WERI-Rb-1 (cell line): ENCODE measurements around the gene CCT4.
A peak's percentile ranks its signal among the peaks of the same experiment; 100 is the strongest.
"Not testable (repeated sequence)": the region's sequence is repeated elsewhere in the genome, so short reads cannot be mapped to it uniquely, and the experiment has no call there.

Experiments
- DNase-seq: peaks from one replicate; pipeline ENCODE4 v3.0.0-alpha.2; 2020
- H3K27ac ChIP-seq: fragments of 250-450 bp; sonication (Bioruptor Pico); 2 replicates; pipeline ENCODE4 v1.5.1; 2020; ENCODE audit warnings: mild to moderate bottlenecking, moderate library complexity
- H3K27me3 ChIP-seq: fragments of 250-450 bp; sonication (Bioruptor Pico); 2 replicates; pipeline ENCODE4 v1.5.1; 2021; ENCODE audit warnings: mild to moderate bottlenecking, low read depth, moderate library complexity; ENCODE audit not compliant: insufficient read depth, severe bottlenecking
- H3K36me3 ChIP-seq: fragments of 250-450 bp; sonication (Bioruptor Pico); 2 replicates; pipeline ENCODE4 v1.5.1; 2020; ENCODE audit warnings: mild to moderate bottlenecking, moderate library complexity
- H3K4me3 ChIP-seq: 2 replicates; pipeline ENCODE4 v1.5.1; 2011; ENCODE audit warnings: low read depth, mild to moderate bottlenecking, control low read depth, low read length
- H3K9me3 ChIP-seq: fragments of 250-450 bp; sonication (Bioruptor Pico); 2 replicates; pipeline ENCODE4 v1.5.1; 2021; ENCODE audit warnings: mild to moderate bottlenecking, moderate library complexity; ENCODE audit not compliant: severe bottlenecking
- CTCF ChIP-seq: IDR thresholded peaks from 2 replicates; pipeline ENCODE4 v1.5.1; 2011; ENCODE audit warnings: low read depth, mild to moderate bottlenecking, control low read depth, inconsistent platforms, low read length

Gene CCT4

GRCh38 chr2:61876400-61876799, 12.1 kb downstream of the CCT4 start:
- no peak overlapping the region for H3K4me3 ChIP-seq
- no peaks in the 10 kb centered on the region for H3K9me3 ChIP-seq
- no peak for TF ChIP-seq CTCF
- peaks cover 100% of the 10 kb centered on the region for H3K36me3 ChIP-seq
- DNase-seq: no peak
- H3K27ac ChIP-seq: no peak overlapping the region
- no peaks in the 10 kb centered on the region for H3K27me3 ChIP-seq

DNA sequence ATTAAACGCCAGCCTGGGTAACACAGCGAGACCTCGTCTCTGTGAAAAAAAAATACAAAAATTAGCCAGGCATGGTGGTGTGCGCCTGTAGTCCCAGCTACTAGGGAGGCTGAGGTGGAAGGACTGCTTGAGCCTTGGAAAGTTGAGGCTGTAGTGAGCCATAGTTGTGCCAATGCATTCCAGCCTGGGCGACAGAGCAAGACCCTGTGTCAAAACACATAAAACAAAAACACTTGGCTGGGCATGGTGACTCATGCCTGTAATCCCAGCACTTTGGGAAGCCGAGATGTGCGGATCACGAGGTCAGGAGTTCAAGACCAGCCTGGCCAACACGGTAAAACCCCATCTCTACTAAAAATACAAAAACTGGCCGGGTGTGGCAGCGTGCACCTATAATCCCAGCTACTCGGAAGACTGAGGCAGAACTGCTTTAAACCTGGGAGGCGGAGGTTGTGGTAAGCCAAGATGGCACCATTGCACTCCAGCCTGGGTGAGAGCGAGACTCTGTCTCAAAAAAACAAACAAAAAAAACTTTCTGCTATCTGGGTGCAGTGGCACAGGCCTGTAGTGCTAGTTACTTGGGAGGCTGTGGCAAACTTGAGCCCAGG, 21.9 kb downstream of the CCT4 start:
- not testable (repeated sequence) for H3K4me3 ChIP-seq, H3K9me3 ChIP-seq, H3K27ac ChIP-seq, H3K27me3 ChIP-seq, DNase-seq
- peaks cover 67% of the 10 kb centered on the region for H3K36me3 ChIP-seq

DNA sequence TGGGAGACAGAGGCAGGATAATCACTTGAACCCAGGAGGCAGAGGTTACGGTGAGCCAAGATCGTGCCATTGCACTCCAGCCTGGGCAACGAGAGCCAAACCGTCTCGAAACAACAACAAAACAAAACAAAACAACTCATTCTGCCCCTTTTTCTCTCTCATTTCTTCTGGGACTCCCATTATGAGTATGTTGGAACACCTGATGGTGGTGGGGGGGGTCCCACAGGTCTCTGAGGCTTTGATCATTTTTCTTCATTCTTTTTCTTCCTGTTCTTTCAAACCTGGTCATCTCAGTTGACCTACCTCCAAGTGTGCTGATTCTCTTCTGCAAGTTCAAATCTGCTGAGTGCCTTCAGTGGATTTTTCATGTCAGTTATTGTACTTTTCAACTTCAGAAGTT, 26.4 kb downstream of the CCT4 start:
- Histone ChIP-seq H3K36me3 (peaks cover 24% of the 10 kb centered on the region), H3K4me3 (no peak overlapping the region), H3K27ac (no peak overlapping the region), H3K27me3 (no peaks in the 10 kb centered on the region), H3K9me3 (peaks cover 2% of the 10 kb centered on the region)
- no peak for DNase-seq
- no peak for TF ChIP-seq CTCF

- Histone ChIP-seq H3K27ac (no peak overlapping the region), H3K36me3 (no peaks in the 10 kb centered on the region), H3K27me3 (no peaks in the 10 kb centered on the region), H3K4me3 (no peak overlapping the region), H3K9me3 (peaks cover 2% of the 10 kb centered on the region)
- TF ChIP-seq CTCF: no peak
- DNase-seq: no peak
These were observed 31.2 kb downstream of the CCT4 start for GRCh38 chr2:61857224-61857623.

GRCh38 chr2:61855318-61855613, 33.2 kb downstream of the CCT4 start:
- Histone ChIP-seq H3K27me3 (no peaks in the 10 kb centered on the region), H3K4me3 (peak overlapping the region; percentile 96), H3K9me3 (no peaks in the 10 kb centered on the region), H3K36me3 (0 out of 2 replicates have a peak, but pooled peaks cover 2% of the 10 kb centered on the region), H3K27ac (peak overlapping the region; percentile 96)
- DNase-seq: peak; percentile 72
- TF ChIP-seq CTCF: no peak

GRCh38 chr2:61854564-61855317, 33.7 kb downstream of the CCT4 start:
- peak overlapping the region; percentile 96 for H3K27ac ChIP-seq
- H3K9me3 ChIP-seq: no peaks in the 10 kb centered on the region
- peak; percentile 98 for DNase-seq
- peak; percentile 15; the same call in 1 of the 2 replicates for TF ChIP-seq CTCF
- H3K36me3 ChIP-seq: 0 out of 2 replicates have a peak, but pooled peaks cover 2% of the 10 kb centered on the region
- no peaks in the 10 kb centered on the region for H3K27me3 ChIP-seq
- peak overlapping the region; percentile 96 for H3K4me3 ChIP-seq
